ENCODE results near the gene HOXB13. TPM values are rescaled to one million over a fixed set of nuclear protein-coding genes. Genes with fewer than 3 reads are reported as not detected.

The HOXB13 gene
- total RNA-seq, 1 experiment from 2014 or later = not detected

GRCh38 chr17:48681609-48682008 is 46.9 kb downstream of the HOXB13 start:
- peaks cover 85% of the 10 kb centered on the region for H3K27me3 Mint-ChIP-seq (ENCODE audit: low read depth)
- no peak overlapping the region for H4K5ac ChIP-seq (ENCODE audit: insufficient read length, low read depth, low read length)
- H2BK120ac ChIP-seq (ENCODE audit: low read depth, low read length, poor library complexity, severe bottlenecking) = no peak overlapping the region
- H2AK5ac ChIP-seq (ENCODE audit: insufficient read length, low read length) = no peak overlapping the region
- no peak overlapping the region for H4K91ac ChIP-seq (ENCODE audit: insufficient read length, low read depth, low read length)
- no peak overlapping the region for H2BK12ac ChIP-seq (ENCODE audit: insufficient read length, low read depth, low read length)
- no peak overlapping the region for H3K27ac Mint-ChIP-seq
- no peak overlapping the region for H2BK20ac ChIP-seq (ENCODE audit: low read depth, low read length, poor library complexity, severe bottlenecking)
- no peak overlapping the region for H3K27ac ChIP-seq (ENCODE audit: insufficient read length, low read depth, low read length)
- H3K79me1 ChIP-seq (ENCODE audit: insufficient read depth, low read depth, low read length, poor library complexity, severe bottlenecking) = no peaks in the 10 kb centered on the region
- no peaks in the 10 kb centered on the region for H3K36me3 Mint-ChIP-seq (ENCODE audit: insufficient read depth in 1 of 3, low read depth in 3 of 3)
- H3K4me1 Mint-ChIP-seq = peaks cover 0 to 3% of the 10 kb centered on the region in 2 experiments; a peak in 2 of 4 replicates
- H2BK15ac ChIP-seq (ENCODE audit: low read depth, low read length) = no peak overlapping the region
- no peak overlapping the region for H3K14ac ChIP-seq (ENCODE audit: insufficient read depth, low read length)
- no peaks in the 10 kb centered on the region for H3K9me3 ChIP-seq (ENCODE audit: control insufficient read depth, low read depth, low read length)
- H4K8ac ChIP-seq (replicated peaks; ENCODE audit: insufficient read length, low read depth, low read length) = no peak overlapping the region
- H3K9me3 Mint-ChIP-seq = no peaks in the 10 kb centered on the region; a peak in 1 of 5 replicates
- H3K27me3 ChIP-seq (ENCODE audit: insufficient read depth, low read length) = peaks cover 6% of the 10 kb centered on the region; the same call in 1 of the 2 replicates
- no peak overlapping the region for H3K18ac ChIP-seq (ENCODE audit: insufficient read length, low read depth, low read length)
- no peaks in the 10 kb centered on the region for H4K20me1 ChIP-seq (ENCODE audit: control insufficient read depth, insufficient read depth, insufficient read length)
- H3K23ac ChIP-seq (ENCODE audit: insufficient read length, low read depth, low read length) = no peak overlapping the region
- no peak overlapping the region for H3K4me3 Mint-ChIP-seq
- H3K9ac ChIP-seq (ENCODE audit: extremely low read depth, insufficient read length, low read length) = no peak overlapping the region
- no peaks in the 10 kb centered on the region for H3K79me2 ChIP-seq (ENCODE audit: insufficient read depth, low read length)
- H3K23me2 ChIP-seq (ENCODE audit: insufficient read length, low read depth, low read length, poor library complexity, severe bottlenecking) = no peaks in the 10 kb centered on the region
- H3K4me1 ChIP-seq (ENCODE audit: insufficient read depth, low read length) = no peaks in the 10 kb centered on the region
- no peak for DNase-seq
- H2AFZ ChIP-seq (ENCODE audit: low read length) = no peak overlapping the region
- no peak overlapping the region for H3K56ac ChIP-seq (ENCODE audit: insufficient read length, low read depth, low read length)
- no peak overlapping the region for H2BK5ac ChIP-seq (ENCODE audit: insufficient read length, low read length)
- H3T11ph ChIP-seq (ENCODE audit: low read length) = no peak overlapping the region
- no peak overlapping the region for H3K4me2 ChIP-seq (ENCODE audit: insufficient read depth, insufficient read length, low read length)
- no CpG with 5 or more reads among the region's 1 CpG for WGBS (ENCODE audit: extremely low coverage, insufficient read length, low lambda C conversion rate)
- no peak overlapping the region for H3K4ac ChIP-seq (ENCODE audit: low read depth, low read length)
- no peak for TF ChIP-seq CTCF (conservative IDR thresholded peaks at IDR 0.05)
